K562 treated with DMSO at 1 percent for 4 hours (cell line): Measurements from ENCODE around the gene IFNA21. TPM values are rescaled to one million over a fixed set of nuclear protein-coding genes. Genes with fewer than 3 reads are reported as not detected.

Source experiments
- total RNA-seq: library from RNA; unstranded; fragments of 300-600 nt; gene quantifications from 2 replicates; pipeline ENCODE4 v1.2.3, GENCODE V29; 2022; ENCODE audit not compliant: insufficient read depth

The IFNA21 gene
- total RNA-seq: not detected in 2 replicates

DNA sequence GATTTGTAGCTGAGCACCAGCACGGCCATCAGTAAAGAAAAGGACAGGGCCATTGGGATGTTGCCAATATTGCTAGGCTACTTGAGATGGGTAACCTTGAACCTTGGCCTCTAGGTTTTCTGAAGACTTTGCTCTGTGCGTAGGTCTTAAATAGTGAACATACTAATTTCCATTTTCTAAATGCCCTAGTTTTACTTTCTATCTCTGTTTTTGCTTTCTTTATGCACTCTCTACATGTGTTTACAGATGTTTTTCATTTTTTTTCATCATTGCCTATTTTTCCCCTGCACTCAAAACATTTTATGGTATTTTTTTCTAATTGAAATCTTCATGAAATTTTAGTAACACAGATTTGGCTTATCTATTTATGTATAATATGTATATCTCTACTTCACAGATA, at the start of gene IFNA21:
TSS of gene IFNA21 (minus strand) at position 101 of the 400 bp plus-strand sequence. CDS start at position 53, 48 bp downstream.

DNA sequence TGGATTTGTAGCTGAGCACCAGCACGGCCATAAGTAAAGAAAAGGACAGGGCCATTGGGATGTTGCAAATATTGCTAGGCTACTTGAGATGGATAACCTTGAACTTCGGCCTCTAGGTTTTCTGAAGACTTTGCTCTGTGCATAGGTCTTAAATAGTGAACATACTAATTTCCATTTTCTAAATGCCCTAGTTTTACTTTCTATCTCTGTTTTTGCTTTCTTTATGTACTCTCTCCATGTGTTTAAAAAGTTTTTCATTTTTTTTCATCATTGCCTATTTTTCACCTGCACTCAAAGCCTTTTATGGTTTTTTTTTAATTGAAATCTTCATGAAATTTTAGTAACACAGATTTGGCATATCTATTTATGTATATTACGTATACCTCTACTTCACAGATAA, 40.6 kb upstream of the IFNA21 start, which contains the start of gene IFNA10:
TSS of gene IFNA10 (minus strand) at position 101 of the 400 bp plus-strand sequence. CDS start at position 55, 46 bp downstream.

DNA sequence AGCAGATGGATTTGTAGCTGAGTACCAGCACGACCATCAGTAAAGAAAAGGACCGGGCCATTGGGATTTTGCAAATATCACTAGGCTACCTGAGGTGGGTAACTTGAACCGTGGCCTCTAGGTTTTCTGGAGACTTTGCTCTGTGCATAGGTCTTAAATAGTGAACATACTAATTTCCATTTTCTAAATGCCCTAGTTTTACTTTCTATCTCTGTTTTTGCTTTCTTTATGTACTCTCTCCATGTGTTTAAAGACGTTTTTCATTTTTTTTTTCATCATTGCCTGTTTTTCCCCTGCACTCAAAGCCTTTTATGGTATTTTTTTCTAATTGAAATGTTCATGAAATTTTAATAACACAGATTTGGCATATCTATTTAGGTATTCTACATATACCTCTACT, 35.6 kb upstream of the IFNA21 start, which contains the start of gene IFNA7:
TSS of gene IFNA7 (minus strand) at position 101 of the 400 bp plus-strand sequence. CDS start at position 61, 40 bp downstream.

DNA sequence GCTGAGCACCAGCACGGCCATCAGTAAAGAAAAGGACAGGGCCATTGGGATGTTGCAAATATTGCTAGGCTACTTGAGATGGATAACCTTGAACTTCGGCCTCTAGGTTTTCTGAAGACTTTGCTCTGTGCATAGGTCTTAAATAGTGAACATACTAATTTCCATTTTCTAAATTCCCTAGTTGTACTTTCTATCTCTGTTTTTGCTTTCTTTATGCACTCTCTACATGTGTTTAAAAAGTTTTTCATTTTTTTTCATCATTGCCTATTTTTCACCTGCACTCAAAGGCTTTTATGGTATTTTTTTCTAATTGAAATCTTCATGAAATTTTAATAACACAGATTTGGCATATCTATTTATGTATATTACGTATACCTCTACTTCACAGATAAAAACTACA, 21.0 kb upstream of the IFNA21 start, which contains the start of gene IFNA4:
TSS of gene IFNA4 (minus strand) at position 101 of the 400 bp plus-strand sequence. CDS start at position 45, 56 bp downstream.

DNA sequence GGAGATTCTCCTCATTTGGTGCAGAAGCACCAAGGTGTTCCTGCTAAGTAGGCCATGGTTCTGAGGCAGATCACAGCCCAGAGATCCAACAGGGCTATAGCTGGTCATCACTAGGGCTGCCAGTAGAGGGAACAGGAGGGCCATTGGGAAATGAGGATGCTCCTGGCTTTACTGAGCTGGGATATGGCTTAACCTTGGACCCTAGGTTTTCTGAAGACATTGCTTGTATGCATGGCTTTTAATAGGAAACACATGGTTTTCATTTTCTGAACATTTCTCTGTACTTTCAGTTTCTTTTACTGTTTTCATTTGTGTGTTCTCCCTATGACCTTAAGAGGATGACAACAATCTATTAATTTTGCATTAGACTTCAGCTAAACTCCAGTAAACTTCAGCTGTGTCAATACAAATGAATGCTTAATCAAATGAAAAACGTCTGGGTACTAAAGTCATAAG, 25.0 kb downstream of the IFNA21 start, which contains the start of gene IFNW1:
TSS of gene IFNW1 (minus strand) at position 406 of the 456 bp plus-strand sequence. CDS start at position 144, 262 bp downstream.

Other genes starting within 250 kb of the IFNA21 start
- not detected in 2 replicates for gene HACD4, start 135.0 kb downstream of the IFNA21 start, total RNA-seq
- not detected in 2 replicates for gene IFNB1, start 88.7 kb downstream of the IFNA21 start, total RNA-seq
- gene IFNW1, start 24.8 kb downstream of the IFNA21 start, total RNA-seq: not detected in 2 replicates
- gene IFNA4, start 20.9 kb upstream of the IFNA21 start, total RNA-seq: not detected in 2 replicates
- gene IFNA7, start 35.5 kb upstream of the IFNA21 start, total RNA-seq: not detected in 2 replicates
- gene IFNA10, start 40.5 kb upstream of the IFNA21 start, total RNA-seq: not detected in 2 replicates
- not detected in 2 replicates for gene IFNA16, start 50.7 kb upstream of the IFNA21 start, total RNA-seq
- not detected in 2 replicates for gene IFNA17, start 61.6 kb upstream of the IFNA21 start, total RNA-seq
- not detected in 2 replicates for gene IFNA14, start 73.3 kb upstream of the IFNA21 start, total RNA-seq
- gene IFNA5, start 138.7 kb upstream of the IFNA21 start, total RNA-seq: not detected in 2 replicates
- not detected in 2 replicates for gene KLHL9, start 168.7 kb upstream of the IFNA21 start, total RNA-seq
- not detected in 2 replicates for gene IFNA6, start 184.2 kb upstream of the IFNA21 start, total RNA-seq
- not detected in 2 replicates for gene IFNA13, start 201.4 kb upstream of the IFNA21 start, total RNA-seq
- not detected in 2 replicates for gene IFNA2, start 218.7 kb upstream of the IFNA21 start, total RNA-seq
- not detected in 2 replicates for gene IFNA8, start 242.5 kb upstream of the IFNA21 start, total RNA-seq